RWPE2 (cell line): Measurements from ENCODE around the gene SSBP4.

ENCODE experiments used
- ATAC-seq: fragments of 200-7000 bp; cut with Tn5 transposase; 3 replicates; pipeline ENCODE4 v1.9.1; 2021; ENCODE audit warnings: low read depth
- DNase-seq: peaks from one replicate; pipeline ENCODE4 v3.0.0-alpha.2; 2020; ENCODE audit warnings: low spot score
- H3K27ac ChIP-seq: fragments of 450-650 bp; 2 replicates; pipeline ENCODE4 v1.5.1; 2017; ENCODE audit warnings: mild to moderate bottlenecking; ENCODE audit not compliant: poor library complexity, severe bottlenecking
- H3K27me3 ChIP-seq: fragments of 250-450 bp; sonication (Bioruptor Pico); 2 replicates; pipeline ENCODE4 v1.5.1; 2021; ENCODE audit warnings: mild to moderate bottlenecking, moderate library complexity; ENCODE audit not compliant: insufficient read depth, poor library complexity, severe bottlenecking
- H3K36me3 ChIP-seq: fragments of 250-450 bp; sonication (Bioruptor Pico); 2 replicates; pipeline ENCODE4 v1.5.1; 2020; ENCODE audit warnings: low read depth, mild to moderate bottlenecking, moderate library complexity
- H3K4me1 ChIP-seq: fragments of 250-450 bp; sonication (Bioruptor Pico); 2 replicates; pipeline ENCODE4 v1.5.1; 2021; ENCODE audit warnings: mild to moderate bottlenecking, moderate library complexity; ENCODE audit not compliant: insufficient read depth, poor library complexity, severe bottlenecking
- H3K4me3 ChIP-seq: fragments of 250-450 bp; sonication (Bioruptor Pico); 2 replicates; pipeline ENCODE4 v1.5.1; 2021; ENCODE audit warnings: mild to moderate bottlenecking, moderate library complexity; ENCODE audit not compliant: severe bottlenecking
- H3K9me3 ChIP-seq: fragments of 250-450 bp; sonication (Bioruptor Pico); 2 replicates; pipeline ENCODE4 v1.5.1; 2021; ENCODE audit warnings: mild to moderate bottlenecking, moderate library complexity; ENCODE audit not compliant: severe bottlenecking
- TF ChIP-seq, protein P1 (sequence below): fragments of 450-650 bp; IDR thresholded peaks from one replicate; pipeline ENCODE4 v1.5.1; 2017; ENCODE audit warnings: mild to moderate bottlenecking, moderate library complexity; ENCODE audit not compliant: poor library complexity, severe bottlenecking

The SSBP4 gene

GRCh38 chr19:18445262-18445948 is 26.2 kb downstream of the SSBP4 start:
- H3K27ac ChIP-seq, result no peak overlapping the region
- TF ChIP-seq, protein P1, sequence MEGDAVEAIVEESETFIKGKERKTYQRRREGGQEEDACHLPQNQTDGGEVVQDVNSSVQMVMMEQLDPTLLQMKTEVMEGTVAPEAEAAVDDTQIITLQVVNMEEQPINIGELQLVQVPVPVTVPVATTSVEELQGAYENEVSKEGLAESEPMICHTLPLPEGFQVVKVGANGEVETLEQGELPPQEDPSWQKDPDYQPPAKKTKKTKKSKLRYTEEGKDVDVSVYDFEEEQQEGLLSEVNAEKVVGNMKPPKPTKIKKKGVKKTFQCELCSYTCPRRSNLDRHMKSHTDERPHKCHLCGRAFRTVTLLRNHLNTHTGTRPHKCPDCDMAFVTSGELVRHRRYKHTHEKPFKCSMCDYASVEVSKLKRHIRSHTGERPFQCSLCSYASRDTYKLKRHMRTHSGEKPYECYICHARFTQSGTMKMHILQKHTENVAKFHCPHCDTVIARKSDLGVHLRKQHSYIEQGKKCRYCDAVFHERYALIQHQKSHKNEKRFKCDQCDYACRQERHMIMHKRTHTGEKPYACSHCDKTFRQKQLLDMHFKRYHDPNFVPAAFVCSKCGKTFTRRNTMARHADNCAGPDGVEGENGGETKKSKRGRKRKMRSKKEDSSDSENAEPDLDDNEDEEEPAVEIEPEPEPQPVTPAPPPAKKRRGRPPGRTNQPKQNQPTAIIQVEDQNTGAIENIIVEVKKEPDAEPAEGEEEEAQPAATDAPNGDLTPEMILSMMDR, result no peak
- DNase-seq (no peak), ATAC-seq (no peak)
- peaks cover 56% of the 10 kb centered on the region for H3K36me3 ChIP-seq
- no peaks in the 10 kb centered on the region for H3K4me1 ChIP-seq
- H3K27me3 ChIP-seq, result no peaks in the 10 kb centered on the region
- H3K9me3 ChIP-seq, result no peaks in the 10 kb centered on the region
- no peak overlapping the region for H3K4me3 ChIP-seq

GRCh38 chr19:18446145-18446810 is 27.1 kb downstream of the SSBP4 start:
- DNase-seq (no peak), ATAC-seq (no peak)
- no peak overlapping the region for H3K27ac ChIP-seq
- H3K4me1 ChIP-seq, result no peaks in the 10 kb centered on the region
- H3K36me3 ChIP-seq, result peaks cover 65% of the 10 kb centered on the region
- no peak overlapping the region for H3K4me3 ChIP-seq
- no peaks in the 10 kb centered on the region for H3K27me3 ChIP-seq
- TF ChIP-seq, protein P1, result no peak
- H3K9me3 ChIP-seq, result no peaks in the 10 kb centered on the region

- H3K36me3 ChIP-seq, result peaks cover 69% of the 10 kb centered on the region
- H3K9me3 ChIP-seq, result no peaks in the 10 kb centered on the region
- no peak for ATAC-seq
- no peak for DNase-seq
- no peak overlapping the region for H3K27ac ChIP-seq
- H3K4me3 ChIP-seq, result no peak overlapping the region
- TF ChIP-seq, protein P1, result no peak
- no peaks in the 10 kb centered on the region for H3K27me3 ChIP-seq
- H3K4me1 ChIP-seq, result no peaks in the 10 kb centered on the region
Observed at GRCh38 chr19:18446811-18447359, 27.7 kb downstream of the SSBP4 start.

DNA sequence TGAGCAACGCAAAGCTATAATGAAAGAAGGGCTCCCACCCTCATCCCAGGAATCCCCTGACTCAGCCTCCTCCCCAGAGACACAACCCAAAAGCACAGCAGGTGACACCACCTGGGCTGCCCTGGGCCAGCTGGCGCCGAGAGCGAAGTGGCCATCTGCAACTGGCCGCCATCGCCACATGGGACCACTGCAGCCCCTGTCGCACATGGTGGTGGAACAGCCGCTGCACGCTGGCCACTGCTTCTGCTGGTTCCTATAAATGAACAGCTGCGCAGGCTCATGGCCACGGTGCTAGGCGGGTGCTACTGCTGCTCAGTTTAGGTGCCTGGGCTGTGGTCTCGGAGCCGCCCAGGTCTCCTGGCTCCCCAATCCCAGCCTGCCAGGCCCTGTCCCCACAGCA is 30.4 kb downstream of the SSBP4 start:
- no peaks in the 10 kb centered on the region for H3K27me3 ChIP-seq
- H3K27ac ChIP-seq, result no peak overlapping the region
- H3K4me1 ChIP-seq, result peaks cover 3% of the 10 kb centered on the region
- H3K9me3 ChIP-seq, result no peaks in the 10 kb centered on the region
- ATAC-seq (no peak), DNase-seq (no peak)
- no peak overlapping the region for H3K4me3 ChIP-seq
- TF ChIP-seq, protein P1, result no peak
- peaks cover 51% of the 10 kb centered on the region for H3K36me3 ChIP-seq
